RWPE2 (cell line): Measurements from ENCODE around the gene NOP9.

Experiments used
- ATAC-seq: fragments of 200-7000 bp; cut with Tn5 transposase; 3 replicates; pipeline ENCODE4 v1.9.1; 2021; ENCODE audit warnings: low read depth
- DNase-seq: peaks from one replicate; pipeline ENCODE4 v3.0.0-alpha.2; 2020; ENCODE audit warnings: low spot score
- H3K27ac ChIP-seq: fragments of 450-650 bp; 2 replicates; pipeline ENCODE4 v1.5.1; 2017; ENCODE audit warnings: mild to moderate bottlenecking; ENCODE audit not compliant: poor library complexity, severe bottlenecking
- H3K27me3 ChIP-seq: fragments of 250-450 bp; sonication (Bioruptor Pico); 2 replicates; pipeline ENCODE4 v1.5.1; 2021; ENCODE audit warnings: mild to moderate bottlenecking, moderate library complexity; ENCODE audit not compliant: insufficient read depth, poor library complexity, severe bottlenecking
- H3K36me3 ChIP-seq: fragments of 250-450 bp; sonication (Bioruptor Pico); 2 replicates; pipeline ENCODE4 v1.5.1; 2020; ENCODE audit warnings: low read depth, mild to moderate bottlenecking, moderate library complexity
- H3K4me1 ChIP-seq: fragments of 250-450 bp; sonication (Bioruptor Pico); 2 replicates; pipeline ENCODE4 v1.5.1; 2021; ENCODE audit warnings: mild to moderate bottlenecking, moderate library complexity; ENCODE audit not compliant: insufficient read depth, poor library complexity, severe bottlenecking
- H3K4me3 ChIP-seq: fragments of 250-450 bp; sonication (Bioruptor Pico); 2 replicates; pipeline ENCODE4 v1.5.1; 2021; ENCODE audit warnings: mild to moderate bottlenecking, moderate library complexity; ENCODE audit not compliant: severe bottlenecking
- H3K9me3 ChIP-seq: fragments of 250-450 bp; sonication (Bioruptor Pico); 2 replicates; pipeline ENCODE4 v1.5.1; 2021; ENCODE audit warnings: mild to moderate bottlenecking, moderate library complexity; ENCODE audit not compliant: severe bottlenecking
- CTCF ChIP-seq: fragments of 450-650 bp; IDR thresholded peaks from one replicate; pipeline ENCODE4 v1.5.1; 2017; ENCODE audit warnings: mild to moderate bottlenecking, moderate library complexity; ENCODE audit not compliant: poor library complexity, severe bottlenecking

The NOP9 gene

DNA sequence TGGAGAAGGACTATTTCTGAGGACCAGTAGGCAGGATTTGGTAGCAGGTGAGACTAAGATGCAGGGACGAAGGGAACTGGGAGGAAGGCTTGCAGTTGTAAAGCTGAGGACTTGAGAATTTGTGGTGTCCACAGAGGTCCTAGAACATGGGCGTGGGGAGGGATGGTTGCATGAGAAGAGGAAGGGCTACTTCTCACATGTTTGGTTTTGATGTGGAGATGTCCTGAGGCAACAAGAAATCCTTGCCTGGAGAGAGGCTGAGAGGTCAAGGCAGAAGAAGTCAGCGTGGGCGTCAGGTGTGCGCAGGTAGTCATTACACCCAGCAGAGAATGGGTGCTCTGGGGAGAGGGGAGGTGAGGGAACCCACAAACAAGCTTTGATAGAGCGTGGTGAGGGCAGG, 22.6 kb upstream of the NOP9 start:
- Histone ChIP-seq H3K27me3 (no peaks in the 10 kb centered on the region), H3K27ac (no peak overlapping the region), H3K4me1 (peaks cover 32% of the 10 kb centered on the region), H3K4me3 (no peak overlapping the region), H3K9me3 (no peaks in the 10 kb centered on the region), H3K36me3 (no peaks in the 10 kb centered on the region)
- TF ChIP-seq CTCF, result no peak
- no peak for ATAC-seq
- DNase-seq, result no peak

- H3K27ac ChIP-seq, result no peak overlapping the region
- no peak for TF ChIP-seq CTCF
- H3K4me1 ChIP-seq, result peaks cover 25% of the 10 kb centered on the region
- H3K9me3 ChIP-seq, result no peaks in the 10 kb centered on the region
- no peak overlapping the region for H3K4me3 ChIP-seq
- no peaks in the 10 kb centered on the region for H3K27me3 ChIP-seq
- ATAC-seq (no peak), DNase-seq (no peak)
- no peaks in the 10 kb centered on the region for H3K36me3 ChIP-seq
Measured at GRCh38 chr14:24277606-24278321, 21.9 kb upstream of the NOP9 start.

GRCh38 chr14:24278424-24278823, 21.2 kb upstream of the NOP9 start:
- Histone ChIP-seq H3K4me3 (no peak overlapping the region), H3K27me3 (no peaks in the 10 kb centered on the region), H3K36me3 (no peaks in the 10 kb centered on the region), H3K4me1 (peaks cover 20% of the 10 kb centered on the region), H3K27ac (no peak overlapping the region), H3K9me3 (no peaks in the 10 kb centered on the region)
- ATAC-seq (no peak), DNase-seq (no peak)
- no peak for TF ChIP-seq CTCF

DNA sequence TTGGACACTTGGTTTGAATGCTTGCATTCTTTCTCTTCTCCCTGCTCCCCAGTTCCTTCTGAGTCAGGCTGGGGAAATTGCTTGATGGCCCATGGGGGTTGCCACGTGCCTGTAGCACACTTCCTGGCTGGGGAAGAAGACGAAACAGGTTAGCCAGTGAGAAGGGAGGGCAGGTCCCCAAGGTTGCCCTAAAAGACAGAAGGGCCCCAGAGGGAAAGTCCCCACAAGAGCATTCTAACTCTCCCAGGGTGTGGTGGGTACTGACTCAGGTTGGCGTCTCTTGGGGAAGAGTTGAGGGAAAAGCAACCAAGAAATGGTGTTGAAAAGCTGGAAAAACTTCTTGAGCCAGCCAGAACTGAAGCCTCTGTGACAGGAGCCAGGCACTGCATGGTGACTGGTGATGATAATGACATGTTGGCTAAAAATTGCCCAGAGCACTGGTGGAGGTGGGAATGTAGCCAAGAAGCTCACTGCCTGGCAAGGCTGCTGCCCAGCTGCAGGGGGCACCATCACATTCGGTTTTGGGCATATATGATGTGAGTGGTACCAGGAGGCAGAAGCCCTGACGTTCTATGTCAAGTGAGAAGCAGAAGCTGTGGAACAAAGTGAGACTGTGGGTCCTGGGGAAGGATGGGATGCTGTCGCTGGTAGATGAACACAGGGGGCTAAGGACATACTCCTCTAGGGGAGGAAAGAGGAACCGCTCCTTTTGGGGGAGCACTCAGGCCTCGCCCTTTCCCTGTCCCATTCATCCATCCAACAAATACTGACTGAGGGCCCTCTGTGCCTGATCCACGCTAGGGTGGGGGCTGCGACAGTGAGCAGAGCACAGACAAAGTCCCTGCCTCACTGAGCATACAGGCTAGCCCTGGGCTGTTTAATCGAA, 20.1 kb upstream of the NOP9 start:
- no peak for ATAC-seq
- Histone ChIP-seq H3K36me3 (no peaks in the 10 kb centered on the region), H3K4me1 (peaks cover 18% of the 10 kb centered on the region), H3K27me3 (no peaks in the 10 kb centered on the region), H3K9me3 (no peaks in the 10 kb centered on the region), H3K27ac (no peak overlapping the region), H3K4me3 (no peak overlapping the region)
- no peak for DNase-seq
- TF ChIP-seq CTCF, result peak; percentile 20
